ENCODE data around the gene EPB41L2. TPM values are rescaled to one million over a fixed set of nuclear protein-coding genes. Genes with fewer than 3 reads are reported as not detected.

EPB41L2 gene
- total RNA-seq, 1 experiment from 2014 or later: 106 TPM

GRCh38 chr6:131065112-131065823, 2.2 kb upstream of the EPB41L2 start:
- ATAC-seq (no peak), DNase-seq (ENCODE audit: low spot score) (no peak)
- ChIA-PET CTCF (no interaction called here), POLR2A (no interaction called here)
- H3K27ac Mint-ChIP-seq: no peak overlapping the region
- TF ChIP-seq SOX15 (CRISPR knock-in tag; IDR thresholded peaks at IDR 0.05) (no peak), ZNF263 (CRISPR knock-in tag; IDR thresholded peaks at IDR 0.05; ENCODE audit: low read depth) (no peak), ZMAT4 (CRISPR knock-in tag; IDR thresholded peaks at IDR 0.05) (no peak), ATF3 (CRISPR knock-in tag; conservative IDR thresholded peaks at IDR 0.05) (no peak), ZNF425 (CRISPR knock-in tag; conservative IDR thresholded peaks at IDR 0.05) (no peak)
- peaks cover 28% of the 10 kb centered on the region for H3K4me1 Mint-ChIP-seq
- no peaks in the 10 kb centered on the region for H3K36me3 Mint-ChIP-seq
- H3K4me3 Mint-ChIP-seq: no peak overlapping the region
- peaks cover 17% of the 10 kb centered on the region for H3K27me3 Mint-ChIP-seq (ENCODE audit: low read depth)
- H3K9me3 Mint-ChIP-seq: peaks cover 7% of the 10 kb centered on the region; the same call in 1 of the 2 replicates

GRCh38 chr6:131063764-131064272, 773 bp upstream of the EPB41L2 start:
- Mint-ChIP-seq H3K4me3 (peak overlapping the region; percentile 74), H3K9me3 (peaks cover 5% of the 10 kb centered on the region; the same call in 1 of the 2 replicates), H3K27me3 (ENCODE audit: low read depth) (peaks cover 17% of the 10 kb centered on the region), H3K4me1 (peaks cover 38% of the 10 kb centered on the region), H3K36me3 (no peaks in the 10 kb centered on the region), H3K27ac (no peak overlapping the region)
- no peak for TF ChIP-seq AFF4 (CRISPR knock-in tag; IDR thresholded peaks at IDR 0.05; ENCODE audit: borderline replicate concordance)
- no peak for TF ChIP-seq MXD4 (CRISPR knock-in tag; IDR thresholded peaks at IDR 0.05; ENCODE audit: borderline replicate concordance)
- no peak for TF ChIP-seq EMX1 (CRISPR knock-in tag; IDR thresholded peaks at IDR 0.05)
- TF ChIP-seq RELA (CRISPR knock-in tag; IDR thresholded peaks at IDR 0.05; ENCODE audit: borderline replicate concordance): no peak
- no peak for TF ChIP-seq FOXJ3 (CRISPR knock-in tag; IDR thresholded peaks at IDR 0.05; ENCODE audit: borderline replicate concordance)
- no peak for TF ChIP-seq USF1 (CRISPR knock-in tag; IDR thresholded peaks at IDR 0.05)
- TF ChIP-seq MAX (CRISPR knock-in tag; IDR thresholded peaks at IDR 0.05): no peak
- no peak for TF ChIP-seq ZNF317 (CRISPR knock-in tag; IDR thresholded peaks at IDR 0.05; ENCODE audit: borderline replicate concordance, low read depth)
- TF ChIP-seq CBFB (CRISPR knock-in tag; IDR thresholded peaks at IDR 0.05; ENCODE audit: low read depth): no peak
- ChIA-PET POLR2A (interaction anchor here (1.0 kb wide), 1 partner anchor 130 kb away, joined by 3 read pairs; no protein-coding TSS in a partner anchor), CTCF (interaction anchor here (1.0 to 1.3 kb wide), 3 partner anchors 178 to 564 kb away, joined by 4 read pairs; partner anchors contain the start of gene MED23)
- DNase-seq (ENCODE audit: low spot score) (no peak), ATAC-seq (no peak)
